HFF-Myc (cell line): ENCODE results near the gene CARD10.
A peak's percentile ranks its signal among the peaks of the same experiment; 100 is the strongest.
"Not testable (repeated sequence)": the region's sequence is repeated elsewhere in the genome, so short reads cannot be mapped to it uniquely, and the experiment has no call there.

ENCODE experiments used
- DNase-seq: peaks from one replicate; pipeline ENCODE4 v3.0.0-alpha.2; 2011; ENCODE audit warnings: low read depth; ENCODE audit errors: extremely low read depth
- H3K4me3 ChIP-seq: replicated peaks from 2 replicates; pipeline ENCODE4 v1.5.1; 2011; ENCODE audit warnings: low read depth, mild to moderate bottlenecking, control low read depth, low read length
- CTCF ChIP-seq: IDR thresholded peaks from 2 replicates; pipeline ENCODE4 v1.5.1; 2012; ENCODE audit warnings: mild to moderate bottlenecking, low read depth, low read length, control low read depth; ENCODE audit errors: missing control alignments

The CARD10 gene

GRCh38 chr22:37529652-37530345, 10.6 kb upstream of the CARD10 start:
- no peak overlapping the region for H3K4me3 ChIP-seq
- no peak for TF ChIP-seq CTCF
- no peak for DNase-seq

GRCh38 chr22:37527952-37528351, 8.7 kb upstream of the CARD10 start:
- DNase-seq, result not testable (repeated sequence)

GRCh38 chr22:37527081-37527752, 8.0 kb upstream of the CARD10 start:
- not testable (repeated sequence) for H3K4me3 ChIP-seq, DNase-seq

More at GRCh38 chr22:37527952-37528351, 8.7 kb upstream of the CARD10 start:
- not testable (repeated sequence) for H3K4me3 ChIP-seq

GRCh38 chr22:37526376-37526775, 7.2 kb upstream of the CARD10 start:
- no peak overlapping the region for H3K4me3 ChIP-seq
- no peak for DNase-seq
- no peak for TF ChIP-seq CTCF

GRCh38 chr22:37525746-37526350, 6.6 kb upstream of the CARD10 start:
- no peak overlapping the region for H3K4me3 ChIP-seq
- no peak for DNase-seq
- no peak for TF ChIP-seq CTCF

GRCh38 chr22:37525073-37525745, 6.0 kb upstream of the CARD10 start:
- H3K4me3 ChIP-seq, result no peak overlapping the region
- DNase-seq, result peak; percentile 47
- TF ChIP-seq CTCF, result no peak

- DNase-seq, result no peak
- no peak overlapping the region for H3K4me3 ChIP-seq
- no peak for TF ChIP-seq CTCF
These were observed 3.3 kb upstream of the CARD10 start for GRCh38 chr22:37522482-37522881.
